Activated T-helper 2 cell treated with anti-CD3 and anti-CD28 coated beads, Interferon-gamma antibody, Interleukin-2, Interleukin-4, amounts not matched to agents 10 μg/mL and 5 μg/mL and 100 μg/mL, durations not matched to agents 14 hours and 24 hours and 36 hours (primary cell): ENCODE measurements around the gene LTC4S. TPM values are rescaled to one million over a fixed set of nuclear protein-coding genes. Genes with fewer than 3 reads are reported as not detected.

Experiments
- DNase-seq: peaks from one replicate; pipeline ENCODE4 v3.0.0; 2021; ENCODE audit warnings: low spot score
- H3K27ac Mint-ChIP-seq: one replicate; pipeline ENCODE4 v1.8.0; 2021; ENCODE audit warnings: mixed read lengths
- H3K27me3 Mint-ChIP-seq: one replicate; pipeline ENCODE4 v1.8.0; 2021; ENCODE audit warnings: low read depth, mixed read lengths
- H3K36me3 Mint-ChIP-seq: one replicate; pipeline ENCODE4 v1.8.0; 2021; ENCODE audit warnings: low read depth, mixed read lengths
- H3K4me1 Mint-ChIP-seq: one replicate; pipeline ENCODE4 v1.8.0; 2021; ENCODE audit warnings: low read depth, mixed read lengths
- H3K4me3 Mint-ChIP-seq: one replicate; pipeline ENCODE4 v1.8.0; 2021; ENCODE audit warnings: low read depth, mild to moderate bottlenecking, moderate library complexity, mixed read lengths
- H3K9me3 Mint-ChIP-seq: one replicate; pipeline ENCODE4 v1.8.0; 2021; ENCODE audit warnings: mixed read lengths
- intact Hi-C: fragments of 100-400 bp; cut with micrococcal nuclease; formaldehyde crosslinking; loops from one replicate; pipeline ENCODE4 v1.15.1; 2023
- total RNA-seq: library from RNA; stranded (reverse); gene quantifications from 2 replicates; pipeline ENCODE4 v1.2.3, GENCODE V29; 2022

Gene LTC4S
- total RNA-seq, 1 donor from 2014 or later = 0.62 TPM

DNA sequence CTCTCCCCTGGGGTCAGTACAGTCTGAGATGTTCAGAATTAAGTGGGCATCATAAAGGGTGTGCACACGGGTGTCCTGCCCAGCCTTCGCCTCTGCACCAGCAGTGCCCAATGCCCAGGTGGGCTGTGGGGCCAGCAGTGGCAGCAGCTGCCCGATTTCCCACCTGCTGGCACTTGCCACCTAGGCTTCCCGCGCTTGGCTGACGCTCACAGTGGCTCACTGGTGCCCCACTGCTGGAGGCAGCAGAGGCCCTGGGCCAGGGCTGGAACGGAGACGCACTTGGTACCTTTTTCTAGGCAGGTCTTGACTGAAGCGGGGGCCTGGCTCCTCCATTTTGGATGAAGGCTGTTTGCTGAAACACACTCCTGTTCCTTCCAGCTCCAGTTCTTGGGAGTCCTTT is 47.8 kb downstream of the LTC4S start:
- intact Hi-C loops = no loop called here
- no peaks in the 10 kb centered on the region for H3K27me3 Mint-ChIP-seq

More for the DNA sequence above, 47.8 kb downstream of the LTC4S start:
- Mint-ChIP-seq H3K4me3 (no peak overlapping the region), H3K9me3 (peaks cover 4% of the 10 kb centered on the region), H3K4me1 (peaks cover 7% of the 10 kb centered on the region), H3K27ac (no peak overlapping the region), H3K36me3 (peaks cover 49% of the 10 kb centered on the region)
- no peak for DNase-seq

Other genes starting within 250 kb of the LTC4S start
- 40.2 and 42.0 TPM in 2 replicates for gene RUFY1, start 243.4 kb upstream of the LTC4S start, total RNA-seq
- gene HNRNPH1, start 170.3 kb upstream of the LTC4S start, total RNA-seq = 1,015 and 1,039 TPM in 2 replicates
- 0.39 and 0.51 TPM in 2 replicates for gene CBY3, start 113.0 kb upstream of the LTC4S start, total RNA-seq
- 603 and 609 TPM in 2 replicates for gene CANX, start 95.0 kb upstream of the LTC4S start, total RNA-seq
- gene MAML1, start 61.2 kb upstream of the LTC4S start, total RNA-seq = 38.1 and 38.3 TPM in 2 replicates
- gene MGAT4B, start 12.9 kb downstream of the LTC4S start, total RNA-seq = 135 and 139 TPM in 2 replicates
- gene SQSTM1, start 26.9 kb downstream of the LTC4S start, total RNA-seq = 194 TPM in 2 replicates
- gene MRNIP, start 64.8 kb downstream of the LTC4S start, total RNA-seq = 24.4 and 30.1 TPM in 2 replicates
- 124 and 125 TPM in 2 replicates for gene TBC1D9B, start 113.9 kb downstream of the LTC4S start, total RNA-seq